Stimulated activated naive CD4-positive, alpha-beta T cell (primary cell): Measurements from ENCODE around the gene NSD2.
A peak's percentile ranks its signal among the peaks of the same experiment; 100 is the strongest.
"Not testable (repeated sequence)": the region's sequence is repeated elsewhere in the genome, so short reads cannot be mapped to it uniquely, and the experiment has no call there.

Experiments
- DNase-seq, 6 experiments: peaks; one replicate each; lab custom pipeline; 2025; lab: John Stamatoyannopoulos, UW

NSD2 gene

GRCh38 chr4:1899149-1900086, 28.2 kb downstream of the NSD2 start:
- DNase-seq: peak; percentile 43 to 81 (median 59)

- no peak for DNase-seq
These were observed 28.9 kb downstream of the NSD2 start for GRCh38 chr4:1900087-1900433.

- no peak for DNase-seq
These were observed 29.4 kb downstream of the NSD2 start for GRCh38 chr4:1900624-1901023.

- no peak for DNase-seq
These were observed 29.9 kb downstream of the NSD2 start for GRCh38 chr4:1901127-1901526.

GRCh38 chr4:1902243-1902642, 31.1 kb downstream of the NSD2 start:
- DNase-seq: no peak

GRCh38 chr4:1903035-1903434, 31.8 kb downstream of the NSD2 start:
- no peak for DNase-seq

GRCh38 chr4:1904042-1904441, 32.8 kb downstream of the NSD2 start:
- DNase-seq: no peak

GRCh38 chr4:1907848-1908525, 36.8 kb downstream of the NSD2 start:
- no peak for DNase-seq

GRCh38 chr4:1909696-1910095, 38.5 kb downstream of the NSD2 start:
- DNase-seq: not testable (repeated sequence)

- DNase-seq: no peak
These were observed 39.5 kb downstream of the NSD2 start for GRCh38 chr4:1910643-1911042.

- not testable (repeated sequence) for DNase-seq
These were observed 40.1 kb downstream of the NSD2 start for GRCh38 chr4:1911316-1911715.

- DNase-seq: no peak
These were observed 51.6 kb downstream of the NSD2 start for GRCh38 chr4:1922821-1923220.

- DNase-seq: no peak
These were observed 56.5 kb downstream of the NSD2 start for GRCh38 chr4:1927675-1928074.

- DNase-seq: no peak
These were observed 57.4 kb downstream of the NSD2 start for GRCh38 chr4:1928356-1929239.

- DNase-seq: no peak
These were observed 61.5 kb downstream of the NSD2 start for GRCh38 chr4:1932736-1933135.

GRCh38 chr4:1933700-1934099, 62.5 kb downstream of the NSD2 start:
- DNase-seq: no peak

GRCh38 chr4:1937550-1937949, 66.4 kb downstream of the NSD2 start:
- no peak for DNase-seq

- DNase-seq: no peak
These were observed 66.8 kb downstream of the NSD2 start for GRCh38 chr4:1938027-1938426.

- no peak for DNase-seq
These were observed 68.7 kb downstream of the NSD2 start for GRCh38 chr4:1939664-1940509.

GRCh38 chr4:1940566-1940965, 69.4 kb downstream of the NSD2 start:
- no peak for DNase-seq

- no peak for DNase-seq
These were observed 72.7 kb downstream of the NSD2 start for GRCh38 chr4:1943928-1944327.
